SK-N-SH (cell line): ENCODE measurements around the gene NRG3. TPM values are rescaled to one million over a fixed set of nuclear protein-coding genes. Genes with fewer than 3 reads are reported as not detected.

Experiments used
- CTCF ChIA-PET: fragments of 300-600, 350-600 bp; formaldehyde crosslinking; extraction: SDS; loops from one replicate; lab custom pipeline; 2021; lab: Yijun Ruan, JAX
- POLR2A ChIA-PET: fragments of 350-600 bp; sonication (Branson Sonifier 250); formaldehyde crosslinking; extraction: SDS; loops from one replicate; lab custom pipeline; 2020; ENCODE audit warnings: antibody characterized with exemption, inconsistent platforms; lab: Yijun Ruan, JAX
- DNase-seq: peaks from one replicate; pipeline ENCODE4 v3.0.0; 2012
- H2AFZ ChIP-seq: fragments of 200-600 bp; sonication (generic); 2 replicates; pipeline ENCODE4 v1.8.1; 2016; ENCODE audit warnings: antibody characterized with exemption, mild to moderate bottlenecking, low read depth
- H3F3A ChIP-seq: fragments of 200-600 bp; sonication (generic); replicated peaks from 2 replicates; pipeline ENCODE3; 2016; ENCODE audit warnings: antibody characterized with exemption, mild to moderate bottlenecking; ENCODE audit not compliant: insufficient read depth
- H3K27ac ChIP-seq, 2 experiments: fragments of 200-500 bp in 1 of 2; fragments of 200-600 bp in 1 of 2; sonication (Bioruptor generic) in 1 of 2; sonication (generic), shearing (Covaris generic) in 1 of 2; 2 replicates each; pipeline versions ENCODE4 v1.5.1 to v1.6.1; 2014 to 2016; ENCODE audit warnings: low read depth in 2 of 2, inconsistent platforms in 1 of 2, low read length in 1 of 2, mild to moderate bottlenecking in 1 of 2, mixed read lengths in 1 of 2
- H3K27me3 ChIP-seq: fragments of 200-600 bp; sonication (generic), shearing (Covaris generic); 2 replicates; pipeline ENCODE4 v1.6.1; 2016; ENCODE audit warnings: mixed run types; ENCODE audit not compliant: insufficient read depth
- H3K36me3 ChIP-seq, 2 experiments: fragments of 200-500 bp in 1 of 2; fragments of 200-600 bp in 1 of 2; sonication (Bioruptor generic) in 1 of 2; sonication (generic) in 1 of 2; replicated peaks in 1 of 2; 2 replicates each; pipeline versions ENCODE3 to v1.5.1; 2014 to 2016; ENCODE audit warnings: low read length in 1 of 2, mild to moderate bottlenecking in 1 of 2; ENCODE audit not compliant: insufficient read depth in 2 of 2, control insufficient read depth in 1 of 2
- H3K4me1 ChIP-seq, 2 experiments: fragments of 200-500 bp in 1 of 2; fragments of 200-600 bp in 1 of 2; sonication (Bioruptor generic) in 1 of 2; sonication (generic), shearing (Covaris generic) in 1 of 2; 2 replicates each; pipeline versions ENCODE4 v1.5.1 to v1.6.1; 2014 to 2016; ENCODE audit warnings: low read depth in 1 of 2, low read length in 1 of 2, mixed run types in 1 of 2; ENCODE audit not compliant: insufficient read depth in 2 of 2, control insufficient read depth in 1 of 2
- H3K4me2 ChIP-seq: fragments of 200-600 bp; sonication (generic), shearing (Covaris generic); 2 replicates; pipeline ENCODE4 v1.6.1; 2017; ENCODE audit warnings: mixed run types
- H3K4me3 ChIP-seq, 2 experiments: fragments of 200-500 bp in 1 of 2; fragments of 200-600 bp in 1 of 2; sonication (Bioruptor generic) in 1 of 2; sonication (generic), shearing (Covaris generic) in 1 of 2; 2 replicates each; pipeline versions ENCODE4 v1.5.1 to v1.8.1; 2014 to 2016; ENCODE audit warnings: low read depth in 2 of 2, inconsistent platforms in 1 of 2, low read length in 1 of 2, mild to moderate bottlenecking in 1 of 2, mixed read lengths in 1 of 2, moderate library complexity in 1 of 2
- H3K79me2 ChIP-seq: fragments of 200-600 bp; sonication (generic); 2 replicates; pipeline ENCODE4 v1.8.1; 2017; ENCODE audit warnings: mild to moderate bottlenecking; ENCODE audit not compliant: insufficient read depth
- H3K9ac ChIP-seq: fragments of 200-600 bp; sonication (generic); 2 replicates; pipeline ENCODE4 v1.6.1; 2017; ENCODE audit warnings: mixed run types
- H3K9me2 ChIP-seq: fragments of 200-600 bp; sonication (generic); 2 replicates; pipeline ENCODE4 v1.6.1; 2017; ENCODE audit warnings: mixed run types
- H3K9me3 ChIP-seq: fragments of 200-600 bp; sonication (generic); 2 replicates; pipeline ENCODE4 v1.6.1; 2017; ENCODE audit warnings: mixed run types, mild to moderate bottlenecking, moderate library complexity
- H4K20me1 ChIP-seq: fragments of 200-600 bp; sonication (generic); 2 replicates; pipeline ENCODE4 v1.6.1; 2017; ENCODE audit warnings: mild to moderate bottlenecking, mixed run types; ENCODE audit not compliant: insufficient read depth
- CHD2 ChIP-seq: fragments of 150-350 bp; IDR thresholded peaks from 2 replicates; pipeline ENCODE4 v1.6.1; 2018; ENCODE audit warnings: low read length; ENCODE audit not compliant: partially characterized antibody
- EZH2phosphoT487 ChIP-seq: fragments of 200-600 bp; sonication (generic); IDR thresholded peaks from 2 replicates; pipeline ENCODE4 v1.6.1; 2017; ENCODE audit warnings: low read depth, mixed run types, mild to moderate bottlenecking, antibody characterized with exemption, moderate library complexity, borderline replicate concordance
- FOSL2 ChIP-seq: IDR thresholded peaks from 2 replicates; pipeline ENCODE4 v1.4.0; 2012; ENCODE audit warnings: low read depth, mild to moderate bottlenecking, moderate library complexity, borderline replicate concordance
- JUND ChIP-seq: IDR thresholded peaks from 2 replicates; pipeline ENCODE4 v1.4.0; 2012
- MAX ChIP-seq: IDR thresholded peaks from 2 replicates; pipeline ENCODE4 v1.4.0; 2012; ENCODE audit warnings: low read depth
- MEF2A ChIP-seq: IDR thresholded peaks from 2 replicates; pipeline ENCODE4 v1.4.0; 2012; ENCODE audit warnings: low read depth, borderline replicate concordance
- MXI1 ChIP-seq: IDR thresholded peaks from 2 replicates; pipeline ENCODE4 v1.6.1; 2012; ENCODE audit warnings: mild to moderate bottlenecking, low read depth, low read length, improper control_type of control experiment
- NFIC ChIP-seq: IDR thresholded peaks from 2 replicates; pipeline ENCODE4 v1.4.0; 2012; ENCODE audit warnings: borderline replicate concordance
- NRF1 ChIP-seq: IDR thresholded peaks from 2 replicates; pipeline ENCODE4 v1.6.1; 2012; ENCODE audit warnings: low read depth, mild to moderate bottlenecking, low read length
- POLR2AphosphoS5 ChIP-seq: IDR thresholded peaks from 2 replicates; pipeline ENCODE4 v1.6.1; 2012; ENCODE audit warnings: low read depth, low read length
- RFX5 ChIP-seq: IDR thresholded peaks from 2 replicates; pipeline ENCODE4 v1.6.1; 2012; ENCODE audit warnings: mild to moderate bottlenecking, improper control_type of control experiment, low read length
- RXRA ChIP-seq: IDR thresholded peaks from 2 replicates; pipeline ENCODE4 v1.4.0; 2012; ENCODE audit warnings: low read depth, mild to moderate bottlenecking, borderline replicate concordance
- TEAD4 ChIP-seq: IDR thresholded peaks from 2 replicates; pipeline ENCODE4 v1.4.0; 2012; ENCODE audit warnings: mild to moderate bottlenecking, borderline replicate concordance; ENCODE audit not compliant: insufficient read depth
- USF1 ChIP-seq: IDR thresholded peaks from 2 replicates; pipeline ENCODE4 v1.4.0; 2012; ENCODE audit warnings: low read depth, borderline replicate concordance
- YY1 ChIP-seq: IDR thresholded peaks from 2 replicates; pipeline ENCODE4 v1.4.0; 2012; ENCODE audit warnings: low read depth, mild to moderate bottlenecking
- WGBS: methylation state at CpG from one replicate; pipeline ENCODE4 v1.1.6; 2017; ENCODE audit warnings: low lambda C conversion rate; 5-methylcytosine and 5-hydroxymethylcytosine counted together
- polyA plus RNA-seq, 3 experiments: library from polyadenylated mRNA; depleted of rRNA; stranded (reverse); fragments of >200 nt; gene quantifications; 2 replicates each; pipeline ENCODE4 v1.2.3, GENCODE V29; 2012
- TF ChIP-seq, protein P1 (sequence below): fragments of 150-350 bp; IDR thresholded peaks from 2 replicates; pipeline ENCODE4 v1.6.1; 2016; ENCODE audit warnings: mild to moderate bottlenecking, low read depth, low read length
- TF ChIP-seq, protein P2 (sequence below): IDR thresholded peaks from 2 replicates; pipeline ENCODE4; 2012
- TF ChIP-seq, protein P3 (sequence below): fragments of 150-350 bp; IDR thresholded peaks from 2 replicates; pipeline ENCODE4 v1.6.1; 2017; ENCODE audit warnings: antibody characterized with exemption, low read length, low read depth, borderline replicate concordance
- TF ChIP-seq, protein P4 (sequence below): IDR thresholded peaks from 2 replicates; pipeline ENCODE4 v1.4.0; 2012; ENCODE audit warnings: low read depth, borderline replicate concordance

NRG3 gene
- polyA plus RNA-seq, 1 of the 3 experiments (the other 2 are of a cell fraction) = 0.03 TPM

DNA sequence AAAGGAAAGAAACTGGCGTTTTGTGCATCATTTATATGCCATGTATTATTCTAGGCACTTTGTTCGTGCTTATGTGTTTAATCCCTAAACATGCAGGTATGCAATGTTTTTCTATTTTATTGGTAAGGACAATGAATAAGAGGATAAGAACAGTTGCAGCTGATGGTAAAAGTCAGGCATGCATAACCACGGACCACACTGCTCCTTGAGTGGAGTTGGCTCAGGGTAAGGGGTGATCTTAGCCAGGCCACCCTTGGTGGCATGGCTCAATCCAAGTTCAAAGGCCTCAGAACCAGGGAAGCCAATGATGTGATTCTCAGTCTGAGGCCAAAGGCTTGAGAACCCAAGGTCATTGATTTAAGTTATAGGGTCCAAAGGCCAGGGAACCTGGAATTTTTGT, 1068.1 kb downstream of the NRG3 start:
- Histone ChIP-seq H3K27ac (peak overlapping the region; percentile 47 to 58; a peak in 3 of 4 replicates), H3K79me2 (no peaks in the 10 kb centered on the region), H3F3A (peaks cover 10% of the 10 kb centered on the region), H3K4me1 (peaks cover 3 to 9% of the 10 kb centered on the region in 2 experiments; a peak in 2 of 4 replicates), H3K9me2 (no peaks in the 10 kb centered on the region), H3K9ac (no peak overlapping the region), H3K4me2 (peak overlapping the region; percentile 49; the same call in 1 of the 2 replicates), H2AFZ (peak overlapping the region; percentile 56; the same call in 1 of the 2 replicates), H3K36me3 (no peaks in the 10 kb centered on the region), H3K27me3 (no peaks in the 10 kb centered on the region), H4K20me1 (no peaks in the 10 kb centered on the region), H3K9me3 (no peaks in the 10 kb centered on the region; the same call in 1 of the 2 replicates), H3K4me3 (no peak overlapping the region)
- DNase-seq = no peak
- CTCF ChIA-PET = no interaction called here
- POLR2A ChIA-PET = no interaction called here
- no peak for TF ChIP-seq CHD2
- TF ChIP-seq, protein P1, sequence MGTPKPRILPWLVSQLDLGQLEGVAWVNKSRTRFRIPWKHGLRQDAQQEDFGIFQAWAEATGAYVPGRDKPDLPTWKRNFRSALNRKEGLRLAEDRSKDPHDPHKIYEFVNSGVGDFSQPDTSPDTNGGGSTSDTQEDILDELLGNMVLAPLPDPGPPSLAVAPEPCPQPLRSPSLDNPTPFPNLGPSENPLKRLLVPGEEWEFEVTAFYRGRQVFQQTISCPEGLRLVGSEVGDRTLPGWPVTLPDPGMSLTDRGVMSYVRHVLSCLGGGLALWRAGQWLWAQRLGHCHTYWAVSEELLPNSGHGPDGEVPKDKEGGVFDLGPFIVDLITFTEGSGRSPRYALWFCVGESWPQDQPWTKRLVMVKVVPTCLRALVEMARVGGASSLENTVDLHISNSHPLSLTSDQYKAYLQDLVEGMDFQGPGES = no peak
- TF ChIP-seq POLR2AphosphoS5 = no peak
- TF ChIP-seq JUND = no peak
- TF ChIP-seq MEF2A = no peak
- no peak for TF ChIP-seq MAX
- no peak for TF ChIP-seq EZH2phosphoT487
- TF ChIP-seq FOSL2 = no peak
- TF ChIP-seq, protein P2, sequence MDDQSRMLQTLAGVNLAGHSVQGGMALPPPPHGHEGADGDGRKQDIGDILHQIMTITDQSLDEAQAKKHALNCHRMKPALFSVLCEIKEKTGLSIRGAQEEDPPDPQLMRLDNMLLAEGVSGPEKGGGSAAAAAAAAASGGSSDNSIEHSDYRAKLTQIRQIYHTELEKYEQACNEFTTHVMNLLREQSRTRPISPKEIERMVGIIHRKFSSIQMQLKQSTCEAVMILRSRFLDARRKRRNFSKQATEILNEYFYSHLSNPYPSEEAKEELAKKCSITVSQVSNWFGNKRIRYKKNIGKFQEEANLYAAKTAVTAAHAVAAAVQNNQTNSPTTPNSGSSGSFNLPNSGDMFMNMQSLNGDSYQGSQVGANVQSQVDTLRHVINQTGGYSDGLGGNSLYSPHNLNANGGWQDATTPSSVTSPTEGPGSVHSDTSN = no peak
- TF ChIP-seq, protein P3, sequence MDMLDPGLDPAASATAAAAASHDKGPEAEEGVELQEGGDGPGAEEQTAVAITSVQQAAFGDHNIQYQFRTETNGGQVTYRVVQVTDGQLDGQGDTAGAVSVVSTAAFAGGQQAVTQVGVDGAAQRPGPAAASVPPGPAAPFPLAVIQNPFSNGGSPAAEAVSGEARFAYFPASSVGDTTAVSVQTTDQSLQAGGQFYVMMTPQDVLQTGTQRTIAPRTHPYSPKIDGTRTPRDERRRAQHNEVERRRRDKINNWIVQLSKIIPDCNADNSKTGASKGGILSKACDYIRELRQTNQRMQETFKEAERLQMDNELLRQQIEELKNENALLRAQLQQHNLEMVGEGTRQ = no peak
- no peak for TF ChIP-seq YY1
- 67% methylated on average over 3 of the region's 3 CpGs for WGBS

DNA sequence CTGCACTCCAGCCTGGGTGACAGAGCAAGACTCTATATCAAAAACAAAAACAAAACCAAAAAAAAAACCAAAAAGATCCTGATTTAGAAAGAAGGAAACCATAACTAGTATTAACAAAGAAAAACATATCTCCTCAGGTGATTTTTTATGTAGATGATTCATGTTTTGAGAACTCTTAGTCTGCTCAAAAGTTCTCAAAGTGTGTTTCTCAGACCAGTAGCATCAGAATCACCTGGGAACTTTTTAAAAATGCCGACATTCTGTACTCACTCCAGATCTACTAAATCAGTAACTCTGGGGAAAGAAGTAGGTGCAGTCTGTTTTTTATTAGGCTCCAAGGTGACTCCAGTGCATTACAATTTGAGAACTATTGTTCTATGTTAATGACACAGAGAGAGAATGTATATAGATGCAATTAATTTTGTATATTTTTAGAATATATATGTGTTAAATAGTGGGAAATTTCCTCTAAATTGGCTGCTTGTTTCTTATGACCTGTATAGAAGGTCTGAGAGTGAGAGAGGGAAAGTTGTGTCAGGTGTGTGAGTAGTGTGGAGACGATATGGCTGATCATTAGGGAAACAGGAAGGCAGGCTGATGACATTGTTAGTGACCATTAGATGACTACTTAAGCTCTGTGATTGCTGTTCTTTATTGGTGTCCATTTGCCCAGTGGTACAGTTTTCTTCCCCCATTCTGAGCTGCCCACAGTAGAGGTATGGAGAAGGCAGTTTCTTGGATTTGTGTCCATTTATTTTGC, 1075.0 kb downstream of the NRG3 start:
- CTCF ChIA-PET = interaction anchor here (0.7 to 1.3 kb wide), 2 partner anchors 22 to 33 kb away, joined by 3 read pairs; no protein-coding TSS in a partner anchor
- no peaks in the 10 kb centered on the region for H4K20me1 ChIP-seq
- POLR2A ChIA-PET = no interaction called here
- TF ChIP-seq, protein P4, sequence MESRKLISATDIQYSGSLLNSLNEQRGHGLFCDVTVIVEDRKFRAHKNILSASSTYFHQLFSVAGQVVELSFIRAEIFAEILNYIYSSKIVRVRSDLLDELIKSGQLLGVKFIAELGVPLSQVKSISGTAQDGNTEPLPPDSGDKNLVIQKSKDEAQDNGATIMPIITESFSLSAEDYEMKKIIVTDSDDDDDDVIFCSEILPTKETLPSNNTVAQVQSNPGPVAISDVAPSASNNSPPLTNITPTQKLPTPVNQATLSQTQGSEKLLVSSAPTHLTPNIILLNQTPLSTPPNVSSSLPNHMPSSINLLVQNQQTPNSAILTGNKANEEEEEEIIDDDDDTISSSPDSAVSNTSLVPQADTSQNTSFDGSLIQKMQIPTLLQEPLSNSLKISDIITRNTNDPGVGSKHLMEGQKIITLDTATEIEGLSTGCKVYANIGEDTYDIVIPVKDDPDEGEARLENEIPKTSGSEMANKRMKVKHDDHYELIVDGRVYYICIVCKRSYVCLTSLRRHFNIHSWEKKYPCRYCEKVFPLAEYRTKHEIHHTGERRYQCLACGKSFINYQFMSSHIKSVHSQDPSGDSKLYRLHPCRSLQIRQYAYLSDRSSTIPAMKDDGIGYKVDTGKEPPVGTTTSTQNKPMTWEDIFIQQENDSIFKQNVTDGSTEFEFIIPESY = no peak
- no peak for TF ChIP-seq TEAD4
- no peak for TF ChIP-seq NFIC
- TF ChIP-seq FOSL2 = no peak
- no peak for TF ChIP-seq USF1
- no peak for TF ChIP-seq JUND
- TF ChIP-seq, protein P2 = no peak
- no peak for TF ChIP-seq NRF1
- no peak for TF ChIP-seq CHD2
- TF ChIP-seq RXRA = no peak
- no peak for TF ChIP-seq MXI1
- TF ChIP-seq RFX5 = no peak

More for the DNA sequence above, 1075.0 kb downstream of the NRG3 start:
- Histone ChIP-seq H3K4me3 (no peak overlapping the region), H3K79me2 (no peaks in the 10 kb centered on the region), H3K9ac (no peak overlapping the region), H3F3A (no peaks in the 10 kb centered on the region), H2AFZ (no peak overlapping the region), H3K27me3 (no peaks in the 10 kb centered on the region), H3K4me1 (no peaks in the 10 kb centered on the region), H3K27ac (no peak overlapping the region), H3K9me2 (no peaks in the 10 kb centered on the region; the same call in 1 of the 2 replicates), H3K36me3 (no peaks in the 10 kb centered on the region), H3K9me3 (peaks cover 8% of the 10 kb centered on the region; the same call in 1 of the 2 replicates), H3K4me2 (no peak overlapping the region)
- 85% methylated on average over 2 of the region's 2 CpGs for WGBS
- DNase-seq = no peak
